Measurements from ENCODE around the gene ARL14EP.

ARL14EP gene

GRCh38 chr11:30322191-30322590, 713 bp upstream of the ARL14EP start:
- H3K4me3 ChIP-seq (ENCODE audit: low read depth, low read length): peak overlapping the region; percentile 77
- DNase-seq (ENCODE audit: low read depth): no peak
- TF ChIP-seq CTCF (IDR thresholded peaks at IDR 0.05; ENCODE audit: insufficient read depth, low read depth, low read length, missing control alignments): no peak

DNA sequence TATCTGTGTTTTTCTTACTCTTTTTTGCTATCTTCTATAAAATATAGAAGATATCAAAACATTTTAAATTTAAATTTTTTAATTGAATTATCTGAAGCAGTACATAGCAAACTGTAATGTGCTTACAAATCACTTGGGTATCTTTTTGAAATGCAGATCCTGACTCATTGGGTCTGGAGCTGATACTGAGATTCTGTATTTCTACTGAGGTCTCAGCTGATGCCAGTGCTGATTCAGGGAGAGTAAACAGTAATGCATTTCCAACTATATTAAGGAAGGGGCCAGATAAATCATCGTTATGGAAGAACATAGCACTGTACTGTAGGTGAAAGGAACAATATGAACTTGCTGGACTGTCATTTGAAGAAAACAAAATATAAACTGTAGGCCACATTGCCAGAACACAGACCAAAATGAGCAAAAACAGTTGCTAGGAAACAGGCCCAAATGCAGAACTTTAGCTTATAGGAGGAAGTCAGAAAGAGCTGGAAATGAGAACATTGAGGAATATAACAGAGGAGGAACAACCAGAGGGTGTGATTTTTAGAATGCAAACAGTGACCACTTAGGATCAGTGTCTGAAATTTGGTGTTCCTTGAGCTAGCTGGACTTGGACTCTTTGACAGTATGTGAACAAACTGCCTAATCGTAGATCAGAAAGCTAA, 3.3 kb downstream of the ARL14EP start:
- H3K4me3 ChIP-seq (ENCODE audit: low read depth, low read length): peak overlapping the region; percentile 17
- DNase-seq (ENCODE audit: low read depth): no peak
- TF ChIP-seq CTCF (IDR thresholded peaks at IDR 0.05; ENCODE audit: insufficient read depth, low read depth, low read length, missing control alignments): no peak

- no peak for TF ChIP-seq CTCF (IDR thresholded peaks at IDR 0.05; ENCODE audit: insufficient read depth, low read depth, low read length, missing control alignments)
- DNase-seq (ENCODE audit: low read depth): no peak
- no peak overlapping the region; the same call in 1 of the 2 replicates for H3K4me3 ChIP-seq (ENCODE audit: low read depth, low read length)
These were observed 4.0 kb downstream of the ARL14EP start for GRCh38 chr11:30326906-30327305.

DNA sequence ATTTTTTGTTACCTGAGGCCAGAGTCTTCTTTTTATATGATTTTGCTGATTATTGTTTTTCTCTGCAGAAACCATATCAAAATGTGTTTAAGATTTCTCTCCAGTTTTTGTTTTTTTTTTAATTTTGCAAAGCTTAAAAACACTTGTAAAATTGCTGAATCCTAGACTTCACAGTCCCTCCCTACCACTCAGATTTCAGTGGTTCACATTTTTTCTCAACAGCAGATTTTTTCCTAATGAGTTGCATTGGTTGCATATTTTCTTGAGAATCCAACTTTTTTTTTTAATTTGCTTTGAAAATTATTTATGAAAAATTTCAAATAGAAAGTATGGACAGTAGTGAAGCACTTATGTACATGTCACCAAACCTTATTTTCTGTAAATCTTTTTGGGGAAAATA, 5.8 kb downstream of the ARL14EP start:
- TF ChIP-seq CTCF (IDR thresholded peaks at IDR 0.05; ENCODE audit: insufficient read depth, low read depth, low read length, missing control alignments): no peak
- no peak for DNase-seq (ENCODE audit: low read depth)
- H3K4me3 ChIP-seq (ENCODE audit: low read depth, low read length): no peak overlapping the region

- no peak for TF ChIP-seq CTCF (IDR thresholded peaks at IDR 0.05; ENCODE audit: insufficient read depth, low read depth, low read length, missing control alignments)
- no peak for DNase-seq (ENCODE audit: low read depth)
- H3K4me3 ChIP-seq (ENCODE audit: low read depth, low read length): no peak overlapping the region
These were observed 6.4 kb downstream of the ARL14EP start for GRCh38 chr11:30329150-30329940.

- peak; percentile 42 for TF ChIP-seq CTCF (IDR thresholded peaks at IDR 0.05; ENCODE audit: insufficient read depth, low read depth, low read length, missing control alignments)
- no peak overlapping the region for H3K4me3 ChIP-seq (ENCODE audit: low read depth, low read length)
- DNase-seq (ENCODE audit: low read depth): no peak
These were observed 10.5 kb downstream of the ARL14EP start for GRCh38 chr11:30333405-30333804.
